Ovary (tissue), 3 donors: ENCODE measurements around the gene ISG20L2.

Source experiments
- CTCF ChIP-seq, 3 donors: fragments of 450-650 bp in 2 of 3; fragments of 200-600 bp in 1 of 3; IDR thresholded peaks; one replicate each; pipeline versions ENCODE4 v1.5.1 to v1.8.0; 2016 to 2022; ENCODE audit warnings: antibody characterized with exemption in 3 of 3, mild to moderate bottlenecking in 1 of 3
- POLR2A ChIP-seq: fragments of 450-650 bp; IDR thresholded peaks from one replicate; pipeline ENCODE4 v1.6.1; 2017; ENCODE audit warnings: antibody characterized with exemption, mild to moderate bottlenecking, moderate library complexity
- donor health status: DM: no; HTN: no; CAD: no.

- TF ChIP-seq CTCF (IDR thresholded peaks at IDR 0.05) (no peak), POLR2A (no peak)
These were observed 5.5 kb upstream of the ISG20L2 start for GRCh38 chr1:156733989-156734584.
